ENCODE data around the gene PIEZO1.

PIEZO1 gene

DNA sequence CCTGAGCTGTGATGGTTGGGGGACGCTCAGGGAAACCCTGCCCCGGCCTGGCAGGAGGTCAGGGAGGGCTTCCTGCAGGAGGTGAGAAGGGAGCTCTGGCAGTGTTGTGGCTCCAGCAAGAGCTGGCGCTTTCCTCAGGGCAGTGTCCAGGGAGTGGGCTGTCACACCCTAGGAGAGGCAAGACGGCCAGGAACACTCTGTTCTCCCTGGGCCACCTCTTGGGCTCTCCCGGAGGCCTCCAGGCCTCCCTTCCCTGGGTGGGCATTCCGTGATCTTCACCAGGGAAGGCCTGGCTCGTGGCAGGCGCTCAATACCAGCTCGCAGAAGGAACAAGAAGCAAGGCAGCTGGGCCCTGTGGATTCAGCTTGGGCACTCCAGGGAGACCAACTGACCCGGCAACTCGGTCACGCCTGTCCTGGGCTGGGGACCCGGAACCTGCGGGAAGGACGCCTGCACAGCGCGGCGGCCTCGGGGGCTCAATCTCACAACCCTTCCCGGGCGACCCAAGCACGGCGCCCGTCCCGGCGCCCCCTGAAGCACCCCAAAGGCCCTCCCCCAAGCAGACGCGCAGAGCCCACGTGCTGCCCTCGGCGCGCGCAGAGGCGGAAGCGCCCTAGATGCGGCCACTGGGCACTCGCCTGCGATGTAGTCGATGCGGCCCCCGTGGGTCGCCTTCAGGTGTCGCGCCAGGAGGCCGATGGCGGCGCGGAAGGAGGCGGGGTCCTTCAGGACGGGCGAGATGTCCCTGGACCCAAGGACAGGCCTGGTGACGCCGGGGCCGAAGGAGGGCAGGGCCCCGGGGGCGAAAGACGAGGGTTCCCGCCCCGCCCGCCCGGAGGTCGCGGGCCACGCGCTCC is 26.1 kb upstream of the PIEZO1 start:
- peak; percentile 80 for DNase-seq (ENCODE audit: low read depth)
- H3K4me3 ChIP-seq (ENCODE audit: low read length), result peak overlapping the region; percentile 72
- TF ChIP-seq, protein P1, sequence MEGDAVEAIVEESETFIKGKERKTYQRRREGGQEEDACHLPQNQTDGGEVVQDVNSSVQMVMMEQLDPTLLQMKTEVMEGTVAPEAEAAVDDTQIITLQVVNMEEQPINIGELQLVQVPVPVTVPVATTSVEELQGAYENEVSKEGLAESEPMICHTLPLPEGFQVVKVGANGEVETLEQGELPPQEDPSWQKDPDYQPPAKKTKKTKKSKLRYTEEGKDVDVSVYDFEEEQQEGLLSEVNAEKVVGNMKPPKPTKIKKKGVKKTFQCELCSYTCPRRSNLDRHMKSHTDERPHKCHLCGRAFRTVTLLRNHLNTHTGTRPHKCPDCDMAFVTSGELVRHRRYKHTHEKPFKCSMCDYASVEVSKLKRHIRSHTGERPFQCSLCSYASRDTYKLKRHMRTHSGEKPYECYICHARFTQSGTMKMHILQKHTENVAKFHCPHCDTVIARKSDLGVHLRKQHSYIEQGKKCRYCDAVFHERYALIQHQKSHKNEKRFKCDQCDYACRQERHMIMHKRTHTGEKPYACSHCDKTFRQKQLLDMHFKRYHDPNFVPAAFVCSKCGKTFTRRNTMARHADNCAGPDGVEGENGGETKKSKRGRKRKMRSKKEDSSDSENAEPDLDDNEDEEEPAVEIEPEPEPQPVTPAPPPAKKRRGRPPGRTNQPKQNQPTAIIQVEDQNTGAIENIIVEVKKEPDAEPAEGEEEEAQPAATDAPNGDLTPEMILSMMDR (IDR thresholded peaks at IDR 0.05; ENCODE audit: insufficient read depth, low read depth, low read length, missing control alignments), result no peak

DNA sequence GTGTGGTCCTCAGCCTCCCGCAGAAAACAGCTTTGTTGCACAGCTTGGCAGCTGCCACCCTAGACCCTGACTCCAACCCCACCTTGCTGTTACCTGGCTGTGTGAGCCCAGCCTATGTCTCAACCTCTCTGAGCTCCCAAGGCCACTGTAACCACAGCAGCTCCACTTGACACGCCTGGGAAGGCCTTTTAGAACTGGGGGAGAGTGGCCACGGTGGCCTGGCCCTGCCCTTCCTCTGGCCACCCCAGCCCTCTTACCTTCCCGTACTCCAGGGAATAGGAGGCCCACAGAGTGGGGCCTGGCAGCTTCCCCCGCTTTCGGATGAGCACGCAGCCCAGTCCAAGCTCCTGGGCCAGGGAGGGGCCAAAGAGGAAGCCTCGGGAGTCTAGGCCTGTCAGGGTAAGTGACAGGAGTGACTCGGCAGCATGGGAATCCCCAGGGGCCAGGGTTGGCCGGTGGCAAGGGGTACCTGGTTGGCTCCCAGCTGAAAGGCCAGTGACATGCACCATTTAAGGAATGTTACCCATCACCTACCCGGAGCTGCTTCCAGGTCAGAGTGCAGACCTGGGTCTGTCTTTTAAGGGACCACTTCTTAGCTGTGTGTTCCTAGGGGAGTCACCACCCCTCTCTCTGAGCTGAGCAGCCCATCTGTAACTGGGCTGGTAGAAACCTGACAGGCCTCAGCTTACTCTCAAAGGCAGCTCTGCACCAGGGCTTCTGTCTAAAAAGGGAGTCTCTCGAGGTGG is 25.3 kb upstream of the PIEZO1 start:
- DNase-seq (ENCODE audit: low read depth), result peak; percentile 41
- TF ChIP-seq, protein P1 (IDR thresholded peaks at IDR 0.05; ENCODE audit: insufficient read depth, low read depth, low read length, missing control alignments), result no peak
- H3K4me3 ChIP-seq (ENCODE audit: low read length), result peak overlapping the region; percentile 72

DNA sequence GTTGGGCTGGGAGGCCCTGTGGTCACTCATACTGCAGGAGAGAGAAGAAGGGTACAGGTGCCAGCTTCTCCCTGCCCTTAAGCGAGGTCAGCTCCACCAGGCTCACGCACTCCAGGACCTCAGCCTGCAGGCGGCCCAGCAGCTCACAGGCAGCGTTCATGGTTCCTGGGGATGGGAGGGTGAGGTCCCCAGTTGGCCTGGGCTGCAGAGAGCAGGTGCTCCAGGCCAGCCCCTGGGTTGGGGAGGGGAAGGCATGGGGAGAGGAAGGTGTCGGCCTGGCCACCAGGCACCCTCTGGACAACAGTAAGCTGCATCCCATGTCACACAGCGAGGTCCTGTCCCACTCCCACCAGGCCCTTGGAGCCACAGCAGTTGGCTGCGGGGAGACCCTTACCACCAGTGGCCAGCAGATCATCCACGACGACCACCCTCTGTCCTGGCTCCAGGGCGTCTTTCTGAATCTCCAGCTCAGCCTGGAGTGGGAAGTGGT is 24.7 kb upstream of the PIEZO1 start:
- peak overlapping the region; percentile 72 for H3K4me3 ChIP-seq (ENCODE audit: low read length)
- TF ChIP-seq, protein P1 (IDR thresholded peaks at IDR 0.05; ENCODE audit: insufficient read depth, low read depth, low read length, missing control alignments), result no peak
- no peak for DNase-seq (ENCODE audit: low read depth)

DNA sequence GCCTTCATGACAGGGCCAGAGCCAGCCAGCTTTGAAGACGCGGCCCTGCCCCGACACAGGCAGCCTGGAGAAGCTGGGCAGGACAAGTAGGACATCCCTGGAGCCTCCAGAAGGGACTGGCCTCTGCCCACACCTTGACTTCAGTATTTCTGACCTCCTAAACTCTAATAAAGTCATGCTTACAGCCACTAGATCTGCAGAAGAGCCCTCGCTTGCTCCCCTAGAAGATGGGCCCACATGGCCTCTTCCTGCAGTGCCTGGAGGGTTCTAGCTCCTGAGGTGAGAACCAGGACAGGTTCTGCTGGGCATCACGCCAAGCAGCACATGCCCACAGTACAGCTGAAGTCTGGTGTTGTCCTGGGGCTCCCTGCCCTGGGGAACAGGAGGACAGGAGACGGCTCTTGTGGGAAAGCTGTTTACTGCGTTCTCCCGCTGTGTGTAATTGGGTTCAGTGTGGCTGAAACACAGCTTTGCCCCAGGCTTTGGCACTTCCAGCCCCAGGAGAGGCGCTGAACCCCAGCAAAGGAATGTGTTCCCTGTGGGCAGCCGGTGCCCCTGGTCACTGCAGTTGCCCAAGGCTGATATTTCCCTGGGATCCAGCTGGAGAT is 24.2 kb upstream of the PIEZO1 start:
- no peak for DNase-seq (ENCODE audit: low read depth)
- TF ChIP-seq, protein P1 (IDR thresholded peaks at IDR 0.05; ENCODE audit: insufficient read depth, low read depth, low read length, missing control alignments), result no peak

DNA sequence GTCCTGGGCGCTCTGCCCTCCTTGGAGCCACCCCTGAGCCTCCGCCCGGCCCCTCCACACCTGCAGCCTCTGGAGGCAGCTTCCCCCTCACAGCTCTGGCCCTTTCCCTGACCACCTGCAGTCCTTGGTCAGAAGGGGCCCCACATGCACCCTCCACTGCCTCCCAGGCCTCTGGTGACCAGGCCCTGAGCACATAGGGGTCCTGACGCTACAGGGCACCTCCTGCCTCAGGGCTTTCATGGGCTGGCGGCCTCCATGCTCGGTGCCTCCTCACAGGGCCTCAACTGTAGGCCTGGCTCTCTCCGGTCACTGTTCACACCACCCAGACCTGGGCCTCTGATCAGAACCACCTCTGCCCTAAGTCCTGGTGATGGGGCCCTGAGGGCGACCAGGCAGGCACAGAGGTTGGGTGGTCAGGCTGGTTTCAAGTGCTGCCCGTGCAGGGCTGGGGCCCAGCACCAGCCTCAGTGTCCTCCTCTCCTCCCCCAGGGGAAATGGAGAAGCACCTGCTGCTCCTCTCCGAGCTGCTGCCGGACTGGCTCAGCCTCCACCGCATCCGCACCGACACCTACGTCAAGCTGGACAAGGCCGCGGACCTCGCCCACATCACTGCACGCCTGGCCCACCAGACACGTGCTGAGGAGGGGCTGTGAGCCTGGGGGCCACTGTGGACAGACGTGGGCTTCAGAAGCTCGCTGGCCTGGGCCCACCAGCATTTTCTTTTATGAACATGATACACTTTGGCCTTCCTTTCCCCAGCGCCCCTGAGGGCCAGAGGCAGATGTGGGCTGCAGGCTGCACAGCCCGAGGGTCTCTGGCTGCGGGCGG is 22.8 kb upstream of the PIEZO1 start:
- TF ChIP-seq, protein P1 (IDR thresholded peaks at IDR 0.05; ENCODE audit: insufficient read depth, low read depth, low read length, missing control alignments), result no peak
- no peak overlapping the region for H3K4me3 ChIP-seq (ENCODE audit: low read length)
- no peak for DNase-seq (ENCODE audit: low read depth)

More for the DNA sequence above, 24.2 kb upstream of the PIEZO1 start:
- H3K4me3 ChIP-seq (ENCODE audit: low read length), result no peak overlapping the region

DNA sequence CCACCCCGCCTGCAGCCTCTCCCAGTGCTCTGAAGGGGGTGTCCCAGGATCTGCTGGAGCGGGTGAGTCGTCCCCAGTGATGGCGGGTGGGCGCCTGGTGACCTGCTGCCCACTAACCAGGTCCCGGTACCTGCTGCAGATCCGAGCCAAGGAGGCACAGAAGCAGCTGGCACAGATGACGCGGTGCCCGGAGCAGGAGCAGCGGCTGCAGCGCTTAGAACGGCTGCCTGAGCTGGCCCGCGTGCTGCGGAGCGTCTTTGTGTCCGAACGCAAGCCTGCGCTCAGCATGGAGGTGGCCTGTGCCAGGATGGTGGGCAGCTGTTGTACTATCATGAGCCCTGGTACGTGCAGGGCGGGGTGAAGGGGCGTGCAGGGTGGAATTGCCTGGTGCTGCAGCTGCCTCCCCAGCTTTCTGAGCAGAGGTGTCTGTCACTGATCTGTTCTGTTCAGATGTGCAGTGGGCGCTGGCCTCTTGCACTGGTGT is 22.2 kb upstream of the PIEZO1 start:
- no peak overlapping the region for H3K4me3 ChIP-seq (ENCODE audit: low read length)
- DNase-seq (ENCODE audit: low read depth), result no peak
- TF ChIP-seq, protein P1 (IDR thresholded peaks at IDR 0.05; ENCODE audit: insufficient read depth, low read depth, low read length, missing control alignments), result no peak
